ENCODE measurements around the gene TENM4.

The TENM4 gene

GRCh38 chr11:78645226-78646202 lies 795.3 kb downstream of the TENM4 start:
- no peak for TF ChIP-seq PATZ1 (CRISPR knock-in tag; IDR thresholded peaks at IDR 0.05; ENCODE audit: borderline replicate concordance)
- TF ChIP-seq TCF4 (CRISPR knock-in tag; IDR thresholded peaks at IDR 0.05; ENCODE audit: borderline replicate concordance) = no peak
- no peak for TF ChIP-seq PPARA (CRISPR knock-in tag; IDR thresholded peaks at IDR 0.05; ENCODE audit: borderline replicate concordance)
- no peak for TF ChIP-seq ZFP30 (CRISPR knock-in tag; IDR thresholded peaks at IDR 0.05)
- no peak for TF ChIP-seq BACH2 (CRISPR knock-in tag; IDR thresholded peaks at IDR 0.05; ENCODE audit: borderline replicate concordance)
- no peak for TF ChIP-seq TSHZ2 (CRISPR knock-in tag; IDR thresholded peaks at IDR 0.05)
- TF ChIP-seq CSDC2 (CRISPR knock-in tag; IDR thresholded peaks at IDR 0.05) = no peak
- no peak for TF ChIP-seq ESRRG (CRISPR knock-in tag; IDR thresholded peaks at IDR 0.05)
- TF ChIP-seq RARB (CRISPR knock-in tag; IDR thresholded peaks at IDR 0.05) = no peak
- TF ChIP-seq ZFP3 (CRISPR knock-in tag; IDR thresholded peaks at IDR 0.05) = no peak
- no peak for TF ChIP-seq TOX (CRISPR knock-in tag; IDR thresholded peaks at IDR 0.05; ENCODE audit: borderline replicate concordance)
- TF ChIP-seq CREB5 (CRISPR knock-in tag; IDR thresholded peaks at IDR 0.05; ENCODE audit: low read depth) = no peak
- TF ChIP-seq ISL1 (CRISPR knock-in tag; IDR thresholded peaks at IDR 0.05) = no peak
- no peak for TF ChIP-seq POU6F1 (CRISPR knock-in tag; IDR thresholded peaks at IDR 0.05; ENCODE audit: borderline replicate concordance, low read depth)
- TF ChIP-seq ARNTL (CRISPR knock-in tag; IDR thresholded peaks at IDR 0.05; ENCODE audit: borderline replicate concordance, low read depth) = no peak
- TF ChIP-seq ZNF70 (CRISPR knock-in tag; IDR thresholded peaks at IDR 0.05) = no peak
- TF ChIP-seq ZNF565 (CRISPR knock-in tag; conservative IDR thresholded peaks at IDR 0.05; ENCODE audit: low read depth) = no peak
- TF ChIP-seq SNAI2 (CRISPR knock-in tag; IDR thresholded peaks at IDR 0.05) = no peak
- TF ChIP-seq ZNF8 (CRISPR knock-in tag; IDR thresholded peaks at IDR 0.05) = no peak
- no peak for TF ChIP-seq CSRNP3 (CRISPR knock-in tag; IDR thresholded peaks at IDR 0.05)
- ATAC-seq = peak; percentile 91

GRCh38 chr11:78643676-78644056 lies 797.2 kb downstream of the TENM4 start:
- ATAC-seq = no peak
- no peak for TF ChIP-seq RARB (CRISPR knock-in tag; IDR thresholded peaks at IDR 0.05)
- TF ChIP-seq ZNF70 (CRISPR knock-in tag; IDR thresholded peaks at IDR 0.05) = no peak
- no peak for TF ChIP-seq CSRNP3 (CRISPR knock-in tag; IDR thresholded peaks at IDR 0.05)
